Measurements from ENCODE around the gene AASS. TPM values are rescaled to one million over a fixed set of nuclear protein-coding genes. Genes with fewer than 3 reads are reported as not detected.
"Not testable (repeated sequence)": the region's sequence is repeated elsewhere in the genome, so short reads cannot be mapped to it uniquely, and the experiment has no call there.

Gene AASS
- total RNA-seq, 2 donors from 2014 or later = 3.5 TPM

- no peak for DNase-seq
- Mint-ChIP-seq H3K9me3 (no peaks in the 10 kb centered on the region), H3K27ac (no peak overlapping the region), H3K36me3 (ENCODE audit: insufficient read depth in 2 of 2) (peaks cover 2 to 4% of the 10 kb centered on the region in 2 donors), H3K4me3 (no peak overlapping the region), H3K27me3 (ENCODE audit: low read depth) (peaks cover 13% of the 10 kb centered on the region), H3K4me1 (ENCODE audit: low read depth) (peaks cover 29% of the 10 kb centered on the region)
- no peak for ATAC-seq (replicated peaks in 1 of 2)
These were observed 3.1 kb downstream of the AASS start for GRCh38 chr7:122140918-122141317.

- peak overlapping the region; percentile 5 to 45 for H3K4me3 Mint-ChIP-seq
- no peaks in the 10 kb centered on the region for H3K9me3 Mint-ChIP-seq
- no peak overlapping the region for H3K27ac Mint-ChIP-seq
- peaks cover 5% of the 10 kb centered on the region for H3K27me3 Mint-ChIP-seq (ENCODE audit: low read depth)
- ATAC-seq (replicated peaks in 1 of 2) = no peak
- H3K4me1 Mint-ChIP-seq (ENCODE audit: low read depth) = peaks cover 9% of the 10 kb centered on the region
- no peak for DNase-seq
- H3K36me3 Mint-ChIP-seq (ENCODE audit: insufficient read depth in 2 of 2) = peaks cover 0 to 2% of the 10 kb centered on the region in 2 donors
These were observed 6.6 kb downstream of the AASS start for GRCh38 chr7:122137251-122138077.

- Mint-ChIP-seq H3K27ac (no peak overlapping the region), H3K27me3 (ENCODE audit: low read depth) (peaks cover 5% of the 10 kb centered on the region), H3K36me3 (ENCODE audit: insufficient read depth in 2 of 2) (peaks cover 0 to 2% of the 10 kb centered on the region in 2 donors), H3K4me3 (peak overlapping the region in 1 of 2 donors; percentile 6), H3K9me3 (no peaks in the 10 kb centered on the region), H3K4me1 (ENCODE audit: low read depth) (peaks cover 9% of the 10 kb centered on the region)
- ATAC-seq (replicated peaks in 1 of 2) (no peak), DNase-seq (no peak)
These were observed 7.3 kb downstream of the AASS start for GRCh38 chr7:122136639-122137245.

- H3K36me3 Mint-ChIP-seq (ENCODE audit: insufficient read depth in 2 of 2) = peaks cover 0 to 2% of the 10 kb centered on the region in 2 donors
- H3K27me3 Mint-ChIP-seq (ENCODE audit: low read depth) = peaks cover 5% of the 10 kb centered on the region
- DNase-seq (no peak), ATAC-seq (replicated peaks in 1 of 2) (no peak)
- H3K9me3 Mint-ChIP-seq = no peaks in the 10 kb centered on the region
- no peak overlapping the region for H3K27ac Mint-ChIP-seq
- H3K4me3 Mint-ChIP-seq = no peak overlapping the region
- H3K4me1 Mint-ChIP-seq (ENCODE audit: low read depth) = peaks cover 9% of the 10 kb centered on the region
These were observed 8.0 kb downstream of the AASS start for GRCh38 chr7:122136078-122136477.

- no peak for DNase-seq
- ATAC-seq (replicated peaks in 1 of 2) = no peak
- Mint-ChIP-seq H3K36me3 (ENCODE audit: insufficient read depth in 2 of 2) (peaks cover 0 to 2% of the 10 kb centered on the region in 2 donors), H3K4me1 (ENCODE audit: low read depth) (peaks cover 9% of the 10 kb centered on the region), H3K27me3 (ENCODE audit: low read depth) (peaks cover 5% of the 10 kb centered on the region), H3K9me3 (no peaks in the 10 kb centered on the region), H3K27ac (no peak overlapping the region), H3K4me3 (no peak overlapping the region)
These were observed 8.8 kb downstream of the AASS start for GRCh38 chr7:122135275-122135674.

GRCh38 chr7:122134793-122135192 is 9.3 kb downstream of the AASS start:
- ATAC-seq (replicated peaks in 1 of 2); H3K27ac Mint-ChIP-seq; H3K27me3 Mint-ChIP-seq (ENCODE audit: low read depth): not testable (repeated sequence)

GRCh38 chr7:122133477-122133876 is 10.6 kb downstream of the AASS start:
- no peak for ATAC-seq (replicated peaks in 1 of 2)
- DNase-seq = no peak
- Mint-ChIP-seq H3K36me3 (ENCODE audit: insufficient read depth in 2 of 2) (peaks cover 0 to 2% of the 10 kb centered on the region in 2 donors), H3K4me3 (no peak overlapping the region), H3K27ac (no peak overlapping the region), H3K4me1 (ENCODE audit: low read depth) (peaks cover 9% of the 10 kb centered on the region), H3K9me3 (no peaks in the 10 kb centered on the region), H3K27me3 (ENCODE audit: low read depth) (peaks cover 2% of the 10 kb centered on the region)

More at GRCh38 chr7:122134793-122135192, 9.3 kb downstream of the AASS start:
- H3K4me3 Mint-ChIP-seq; H3K9me3 Mint-ChIP-seq; H3K36me3 Mint-ChIP-seq (ENCODE audit: insufficient read depth in 2 of 2); H3K4me1 Mint-ChIP-seq (ENCODE audit: low read depth); DNase-seq: not testable (repeated sequence)

GRCh38 chr7:122132341-122132740 is 11.7 kb downstream of the AASS start:
- Mint-ChIP-seq H3K9me3 (no peaks in the 10 kb centered on the region), H3K27ac (no peak overlapping the region), H3K4me3 (no peak overlapping the region), H3K36me3 (ENCODE audit: insufficient read depth in 2 of 2) (peaks cover 0 to 3% of the 10 kb centered on the region in 2 donors), H3K27me3 (ENCODE audit: low read depth) (no peaks in the 10 kb centered on the region), H3K4me1 (ENCODE audit: low read depth) (peaks cover 2% of the 10 kb centered on the region)
- DNase-seq = no peak
- no peak for ATAC-seq (replicated peaks in 1 of 2)

GRCh38 chr7:122123746-122124145 is 20.3 kb downstream of the AASS start:
- Mint-ChIP-seq H3K27me3 (ENCODE audit: low read depth) (no peaks in the 10 kb centered on the region), H3K9me3 (peaks cover 0 to 3% of the 10 kb centered on the region in 2 donors), H3K4me3 (no peak overlapping the region), H3K27ac (no peak overlapping the region), H3K4me1 (ENCODE audit: low read depth) (no peaks in the 10 kb centered on the region), H3K36me3 (ENCODE audit: insufficient read depth in 2 of 2) (peaks cover 0 to 1% of the 10 kb centered on the region in 2 donors)
- no peak for ATAC-seq (replicated peaks in 1 of 2)
- no peak for DNase-seq

GRCh38 chr7:122118757-122119156 is 25.3 kb downstream of the AASS start:
- Mint-ChIP-seq H3K4me1 (ENCODE audit: low read depth) (no peaks in the 10 kb centered on the region), H3K36me3 (ENCODE audit: insufficient read depth in 2 of 2) (no peaks in the 10 kb centered on the region), H3K9me3 (peaks cover 0 to 1% of the 10 kb centered on the region in 2 donors), H3K27ac (peak overlapping the region; percentile 4), H3K27me3 (ENCODE audit: low read depth) (no peaks in the 10 kb centered on the region), H3K4me3 (no peak overlapping the region)
- DNase-seq (no peak), ATAC-seq (replicated peaks in 1 of 2) (no peak)

GRCh38 chr7:122103064-122103463 is 41.0 kb downstream of the AASS start:
- no peaks in the 10 kb centered on the region for H3K27me3 Mint-ChIP-seq (ENCODE audit: low read depth)
- H3K27ac Mint-ChIP-seq = no peak overlapping the region
- H3K36me3 Mint-ChIP-seq (ENCODE audit: insufficient read depth in 2 of 2) = peaks cover 4 to 5% of the 10 kb centered on the region in 2 donors
- H3K9me3 Mint-ChIP-seq = peaks cover 5 to 7% of the 10 kb centered on the region in 2 donors
- no peak for DNase-seq
- no peak overlapping the region for H3K4me3 Mint-ChIP-seq
- no peak for ATAC-seq (replicated peaks in 1 of 2)
- no peaks in the 10 kb centered on the region for H3K4me1 Mint-ChIP-seq (ENCODE audit: low read depth)

GRCh38 chr7:122100021-122100420 is 44.0 kb downstream of the AASS start:
- no peak for DNase-seq
- peaks cover 0 to 1% of the 10 kb centered on the region in 2 donors for H3K9me3 Mint-ChIP-seq
- H3K27me3 Mint-ChIP-seq (ENCODE audit: low read depth) = no peaks in the 10 kb centered on the region
- H3K4me1 Mint-ChIP-seq (ENCODE audit: low read depth) = no peaks in the 10 kb centered on the region
- no peak overlapping the region for H3K4me3 Mint-ChIP-seq
- H3K27ac Mint-ChIP-seq = no peak overlapping the region
- no peak for ATAC-seq (replicated peaks in 1 of 2)
- peaks cover 0 to 5% of the 10 kb centered on the region in 2 donors for H3K36me3 Mint-ChIP-seq (ENCODE audit: insufficient read depth in 2 of 2)

- ATAC-seq (replicated peaks in 1 of 2) (no peak), DNase-seq (no peak)
- Mint-ChIP-seq H3K4me1 (ENCODE audit: low read depth) (no peaks in the 10 kb centered on the region), H3K9me3 (no peaks in the 10 kb centered on the region), H3K27me3 (ENCODE audit: low read depth) (no peaks in the 10 kb centered on the region), H3K36me3 (ENCODE audit: insufficient read depth in 2 of 2) (no peaks in the 10 kb centered on the region), H3K27ac (no peak overlapping the region), H3K4me3 (no peak overlapping the region)
These were observed 48.4 kb downstream of the AASS start for GRCh38 chr7:122095642-122096041.
